Stomach smooth muscle (tissue), 2 donors: ENCODE measurements around the gene FOXE1.
A peak's percentile ranks its signal among the peaks of the same experiment; 100 is the strongest.

Source experiments
- H3K27ac ChIP-seq: one replicate; pipeline ENCODE4 v1.7.0; 2013; ENCODE audit warnings: mild to moderate bottlenecking, low read length, inconsistent platforms
- H3K27me3 ChIP-seq, 2 donors: one replicate each; pipeline ENCODE4 v1.7.0; 2013; ENCODE audit warnings: low read length in 2 of 2; ENCODE audit not compliant: insufficient read depth in 2 of 2, control insufficient read depth in 1 of 2
- H3K36me3 ChIP-seq, 2 donors: one replicate each; pipeline ENCODE4 v1.7.0; 2013; ENCODE audit warnings: low read length in 2 of 2; ENCODE audit not compliant: control insufficient read depth in 2 of 2, insufficient read depth in 2 of 2
- H3K4me1 ChIP-seq: one replicate; pipeline ENCODE4 v1.7.0; 2013; ENCODE audit warnings: low read length; ENCODE audit not compliant: control insufficient read depth, insufficient read depth
- H3K4me3 ChIP-seq, 2 donors: one replicate each; pipeline ENCODE4 v1.7.0; 2013; ENCODE audit warnings: low read length in 2 of 2
- H3K9ac ChIP-seq, 2 donors: one replicate each; pipeline ENCODE4 v1.7.0; 2013; ENCODE audit warnings: low read length in 2 of 2, mild to moderate bottlenecking in 1 of 2
- H3K9me3 ChIP-seq, 2 donors: one replicate each; pipeline ENCODE4 v1.7.0; 2013; ENCODE audit warnings: low read length in 2 of 2; ENCODE audit not compliant: control insufficient read depth in 2 of 2
- donor health status: healthy.
- donor health status: Pancreatic carcinoma.

FOXE1 gene

GRCh38 chr9:97848215-97848479 is 4.9 kb upstream of the FOXE1 start:
- Histone ChIP-seq H3K4me1 (peaks cover 19% of the 10 kb centered on the region), H3K27me3 (peaks cover 62 to 83% of the 10 kb centered on the region in 2 donors), H3K9ac (no peak overlapping the region), H3K9me3 (no peaks in the 10 kb centered on the region), H3K4me3 (no peak overlapping the region), H3K36me3 (no peaks in the 10 kb centered on the region), H3K27ac (no peak overlapping the region)

- Histone ChIP-seq H3K36me3 (no peaks in the 10 kb centered on the region), H3K9me3 (no peaks in the 10 kb centered on the region), H3K4me1 (peaks cover 22% of the 10 kb centered on the region), H3K9ac (no peak overlapping the region), H3K27me3 (peaks cover 66 to 88% of the 10 kb centered on the region in 2 donors), H3K4me3 (peak overlapping the region; percentile 7 to 57), H3K27ac (no peak overlapping the region)
These were observed 4.4 kb upstream of the FOXE1 start for GRCh38 chr9:97848480-97849237.

- Histone ChIP-seq H3K4me1 (peaks cover 22% of the 10 kb centered on the region), H3K9ac (no peak overlapping the region), H3K36me3 (no peaks in the 10 kb centered on the region), H3K27me3 (peaks cover 73 to 93% of the 10 kb centered on the region in 2 donors), H3K9me3 (no peaks in the 10 kb centered on the region), H3K4me3 (no peak overlapping the region), H3K27ac (no peak overlapping the region)
These were observed 3.0 kb upstream of the FOXE1 start for GRCh38 chr9:97849980-97850379.

- H3K27ac ChIP-seq, result no peak overlapping the region
- peaks cover 22% of the 10 kb centered on the region for H3K4me1 ChIP-seq
- no peaks in the 10 kb centered on the region for H3K36me3 ChIP-seq
- no peak overlapping the region for H3K4me3 ChIP-seq
- no peaks in the 10 kb centered on the region for H3K9me3 ChIP-seq
- H3K9ac ChIP-seq, result no peak overlapping the region
- H3K27me3 ChIP-seq, result peaks cover 81 to 95% of the 10 kb centered on the region in 2 donors
These were observed 2.1 kb upstream of the FOXE1 start for GRCh38 chr9:97850746-97851445.

GRCh38 chr9:97851446-97851883 is 1.6 kb upstream of the FOXE1 start:
- Histone ChIP-seq H3K9ac (no peak overlapping the region), H3K4me1 (peaks cover 22% of the 10 kb centered on the region), H3K27me3 (peaks cover 79 to 96% of the 10 kb centered on the region in 2 donors), H3K27ac (no peak overlapping the region), H3K4me3 (peak overlapping the region in 1 of 2 donors; percentile 29), H3K9me3 (no peaks in the 10 kb centered on the region), H3K36me3 (no peaks in the 10 kb centered on the region)

GRCh38 chr9:97852001-97852398 is 1.0 kb upstream of the FOXE1 start:
- Histone ChIP-seq H3K9ac (no peak overlapping the region), H3K4me3 (no peak overlapping the region), H3K27ac (no peak overlapping the region), H3K27me3 (peaks cover 79 to 95% of the 10 kb centered on the region in 2 donors), H3K36me3 (no peaks in the 10 kb centered on the region), H3K9me3 (no peaks in the 10 kb centered on the region), H3K4me1 (peaks cover 22% of the 10 kb centered on the region)

GRCh38 chr9:97852399-97853055 is 499 bp upstream of the FOXE1 start:
- H3K9ac ChIP-seq, result no peak overlapping the region
- no peak overlapping the region for H3K4me3 ChIP-seq
- peaks cover 22% of the 10 kb centered on the region for H3K4me1 ChIP-seq
- no peaks in the 10 kb centered on the region for H3K9me3 ChIP-seq
- peaks cover 79 to 95% of the 10 kb centered on the region in 2 donors for H3K27me3 ChIP-seq
- H3K27ac ChIP-seq, result no peak overlapping the region
- no peaks in the 10 kb centered on the region for H3K36me3 ChIP-seq

- H3K9me3 ChIP-seq, result no peaks in the 10 kb centered on the region
- H3K27ac ChIP-seq, result no peak overlapping the region
- no peak overlapping the region for H3K9ac ChIP-seq
- H3K27me3 ChIP-seq, result peaks cover 76 to 96% of the 10 kb centered on the region in 2 donors
- H3K4me1 ChIP-seq, result peaks cover 16% of the 10 kb centered on the region
- H3K4me3 ChIP-seq, result peak overlapping the region in 1 of 2 donors; percentile 49
- H3K36me3 ChIP-seq, result no peaks in the 10 kb centered on the region
These were observed 1.0 kb downstream of the FOXE1 start for GRCh38 chr9:97853844-97854695.

GRCh38 chr9:97854696-97855485 is 1.9 kb downstream of the FOXE1 start:
- H3K9me3 ChIP-seq, result no peaks in the 10 kb centered on the region
- no peak overlapping the region for H3K27ac ChIP-seq
- peaks cover 76 to 96% of the 10 kb centered on the region in 2 donors for H3K27me3 ChIP-seq
- no peak overlapping the region for H3K4me3 ChIP-seq
- H3K4me1 ChIP-seq, result peaks cover 15% of the 10 kb centered on the region
- H3K9ac ChIP-seq, result no peak overlapping the region
- no peaks in the 10 kb centered on the region for H3K36me3 ChIP-seq

- Histone ChIP-seq H3K4me3 (no peak overlapping the region), H3K4me1 (peaks cover 15% of the 10 kb centered on the region), H3K9ac (no peak overlapping the region), H3K27me3 (peaks cover 76 to 96% of the 10 kb centered on the region in 2 donors), H3K9me3 (no peaks in the 10 kb centered on the region), H3K36me3 (no peaks in the 10 kb centered on the region), H3K27ac (no peak overlapping the region)
These were observed 2.5 kb downstream of the FOXE1 start for GRCh38 chr9:97855486-97855875.
